ENCODE measurements around the gene CEP95. TPM values are rescaled to one million over a fixed set of nuclear protein-coding genes. Genes with fewer than 3 reads are reported as not detected.

The CEP95 gene
- total RNA-seq, 1 experiment from 2014 or later: 67.3 TPM

- peak overlapping the region in 2 of 3 experiments; percentile 39 to 84; a peak in 2 of 7 replicates for H3K27ac Mint-ChIP-seq
- Histone ChIP-seq H2BK120ac (ENCODE audit: low read depth, low read length, poor library complexity, severe bottlenecking) (no peak overlapping the region), H4K91ac (ENCODE audit: insufficient read length, low read depth, low read length) (no peak overlapping the region), H4K20me1 (ENCODE audit: control insufficient read depth, insufficient read depth, insufficient read length) (no peaks in the 10 kb centered on the region), H3K9me3 (ENCODE audit: control insufficient read depth, low read depth, low read length) (no peaks in the 10 kb centered on the region), H3K9ac (ENCODE audit: extremely low read depth, insufficient read length, low read length) (no peak overlapping the region), H3K18ac (ENCODE audit: insufficient read length, low read depth, low read length) (no peak overlapping the region), H3K23ac (ENCODE audit: insufficient read length, low read depth, low read length) (no peak overlapping the region), H3K79me1 (ENCODE audit: insufficient read depth, low read depth, low read length, poor library complexity, severe bottlenecking) (no peaks in the 10 kb centered on the region), H3K4me1 (ENCODE audit: insufficient read depth, low read length) (no peaks in the 10 kb centered on the region), H3K4ac (ENCODE audit: low read depth, low read length) (no peak overlapping the region), H3K23me2 (ENCODE audit: insufficient read length, low read depth, low read length, poor library complexity, severe bottlenecking) (no peaks in the 10 kb centered on the region), H2BK12ac (ENCODE audit: insufficient read length, low read depth, low read length) (no peak overlapping the region), H2BK5ac (ENCODE audit: insufficient read length, low read length) (no peak overlapping the region), H4K8ac (replicated peaks; ENCODE audit: insufficient read length, low read depth, low read length) (no peak overlapping the region), H3K4me2 (ENCODE audit: insufficient read depth, insufficient read length, low read length) (no peak overlapping the region), H2AFZ (ENCODE audit: low read length) (no peak overlapping the region), H3K56ac (ENCODE audit: insufficient read length, low read depth, low read length) (no peak overlapping the region), H3K27ac (ENCODE audit: insufficient read length, low read depth, low read length) (no peak overlapping the region), H3T11ph (ENCODE audit: low read length) (no peak overlapping the region), H4K5ac (ENCODE audit: insufficient read length, low read depth, low read length) (no peak overlapping the region), H3K79me2 (ENCODE audit: insufficient read depth, low read length) (no peaks in the 10 kb centered on the region), H2BK15ac (ENCODE audit: low read depth, low read length) (no peak overlapping the region), H3K27me3 (ENCODE audit: insufficient read depth, low read length) (no peaks in the 10 kb centered on the region), H2AK5ac (ENCODE audit: insufficient read length, low read length) (no peak overlapping the region), H3K14ac (ENCODE audit: insufficient read depth, low read length) (no peak overlapping the region), H2BK20ac (ENCODE audit: low read depth, low read length, poor library complexity, severe bottlenecking) (no peak overlapping the region)
- H3K36me3 Mint-ChIP-seq (ENCODE audit: insufficient read depth in 1 of 3, low read depth in 3 of 3): peaks cover 0 to 33% (median 14%) of the 10 kb centered on the region in 3 experiments; a peak in 4 of 7 replicates
- no peaks in the 10 kb centered on the region for H3K27me3 Mint-ChIP-seq (ENCODE audit: low read depth)
- TF ChIP-seq CTCF (conservative IDR thresholded peaks at IDR 0.05): no peak; the same call in 2 of the 3 replicates
- H3K9me3 Mint-ChIP-seq: no peaks in the 10 kb centered on the region
- DNase-seq: peak; percentile 61
- H3K4me3 Mint-ChIP-seq: no peak overlapping the region; a peak in 1 of 5 replicates
- no CpG with 5 or more reads among the region's 10 CpGs for WGBS (ENCODE audit: extremely low coverage, insufficient read length, low lambda C conversion rate)
- peaks cover 9 to 16% of the 10 kb centered on the region in 2 experiments for H3K4me1 Mint-ChIP-seq
These were observed 40.5 kb downstream of the CEP95 start for GRCh38 chr17:64547319-64547718.

Measured in H9 (cell line).